ENCODE results near the gene FAM180A.

- TF ChIP-seq CTCF (IDR thresholded peaks at IDR 0.05; ENCODE audit: low read depth, low read length) (no peak), EZH2phosphoT487 (IDR thresholded peaks at IDR 0.05; ENCODE audit: low read depth) (no peak)
These were observed 41.9 kb upstream of the FAM180A start for GRCh38 chr7:135790371-135790977.

All from OCI-LY3 (cell line).